HepG2 (cell line): ENCODE data around the gene SRSF1. TPM values are rescaled to one million over a fixed set of nuclear protein-coding genes. Genes with fewer than 3 reads are reported as not detected.
A peak's percentile ranks its signal among the peaks of the same experiment; 100 is the strongest.
"Not testable (repeated sequence)": the region's sequence is repeated elsewhere in the genome, so short reads cannot be mapped to it uniquely, and the experiment has no call there.

ENCODE experiments used
- ATAC-seq: fragments of 200-7000 bp; cut with Tn5 transposase; 3 replicates; pipeline ENCODE4 v1.9.1; 2020; ENCODE audit warnings: mild to moderate bottlenecking, moderate library complexity
- BruUV-seq: library from RNA; stranded (reverse); fragments of 400-500 nt; replicated peaks from 2 replicates; lab custom pipeline; 2021; lab: Mats Ljungman, UMichigan
- CTCF ChIA-PET: fragments of 300-600 bp; formaldehyde crosslinking; extraction: SDS; loops from one replicate; lab custom pipeline; 2021; ENCODE audit warnings: low total read pairs, inconsistent platforms, low intra/inter-chr PET ratio; lab: Yijun Ruan, JAX
- POLR2A ChIA-PET: fragments of 350-600 bp; sonication (Branson Sonifier 250); formaldehyde crosslinking; loops from one replicate; lab custom pipeline; 2020; ENCODE audit warnings: antibody characterized with exemption, inconsistent platforms; lab: Yijun Ruan, JAX
- DNase-seq: peaks from one replicate; pipeline ENCODE4 v3.0.0-alpha.2; 2015; ENCODE audit warnings: low spot score
- FAIRE-seq: peaks from 3 replicates; lab custom pipeline; 2011; peaks lifted over from hg19 to GRCh38; lab: Jason Lieb, UNC
- H2AFZ ChIP-seq: one replicate; pipeline ENCODE4 v1.6.1; 2011; ENCODE audit warnings: low read length, inconsistent platforms
- H3K27ac ChIP-seq: fragments of 300-600 bp; 3 replicates; pipeline ENCODE4 v1.8.0; 2011; ENCODE audit warnings: mixed run types, mild to moderate bottlenecking, mixed read lengths, low read length, inconsistent platforms; ENCODE audit not compliant: insufficient read depth; ENCODE audit errors: extremely low read length
- H3K27me3 ChIP-seq, 2 experiments: fragments of 200-600 bp in 1 of 2; 2 replicates in 1 of 2; 3 replicates in 1 of 2; pipeline versions ENCODE4 v1.6.0 to v1.8.0; 2011; ENCODE audit warnings: low read length in 2 of 2, mild to moderate bottlenecking in 2 of 2, moderate library complexity in 2 of 2, inconsistent platforms in 1 of 2; ENCODE audit not compliant: insufficient read depth in 2 of 2, control insufficient read depth in 1 of 2
- H3K36me3 ChIP-seq, 2 experiments: fragments of 200-600 bp in 1 of 2; replicated peaks in 1 of 2; 2 replicates in 1 of 2; 3 replicates in 1 of 2; pipeline versions ENCODE4 v1.5.1 to v1.8.0; 2011; ENCODE audit warnings: low read length in 2 of 2, inconsistent platforms in 1 of 2; ENCODE audit not compliant: insufficient read depth in 2 of 2, control insufficient read depth in 1 of 2
- H3K4me1 ChIP-seq: 2 replicates; pipeline ENCODE4 v1.5.1; 2012; ENCODE audit warnings: low read length, inconsistent platforms; ENCODE audit not compliant: insufficient read depth
- H3K4me2 ChIP-seq: 2 replicates; pipeline ENCODE4 v1.6.0; 2011; ENCODE audit warnings: low read depth, low read length, inconsistent platforms
- H3K4me3 ChIP-seq, 3 experiments: fragments of 200-600 bp in 1 of 3; sonication (generic), shearing (Covaris generic) in 1 of 3; replicated peaks in 1 of 3; 2 replicates each; pipeline ENCODE4 v1.5.1; 2011 to 2016; ENCODE audit warnings: low read length in 3 of 3, inconsistent platforms in 2 of 3, low read depth in 2 of 3, mild to moderate bottlenecking in 2 of 3, control low read depth in 1 of 3, mixed read lengths in 1 of 3; ENCODE audit not compliant: insufficient read depth in 1 of 3
- H3K79me2 ChIP-seq: one replicate; pipeline ENCODE4 v1.6.1; 2011; ENCODE audit warnings: low read length, inconsistent platforms; ENCODE audit not compliant: insufficient read depth
- H3K9ac ChIP-seq: 2 replicates; pipeline ENCODE4 v1.6.0; 2011; ENCODE audit warnings: mild to moderate bottlenecking, low read depth, low read length, inconsistent platforms; ENCODE audit not compliant: insufficient read depth
- H3K9me3 ChIP-seq: 2 replicates; pipeline ENCODE4 v1.5.1; 2012; ENCODE audit warnings: mild to moderate bottlenecking, low read length
- H4K20me1 ChIP-seq: 2 replicates; pipeline ENCODE4 v1.6.0; 2011; ENCODE audit warnings: inconsistent platforms, mild to moderate bottlenecking, low read length, moderate library complexity; ENCODE audit not compliant: insufficient read depth
- CEBPB ChIP-seq: IDR thresholded peaks from 2 replicates; pipeline ENCODE4 v1.6.1; 2011; ENCODE audit warnings: low read depth, low read length, improper control_type of control experiment, borderline replicate concordance
- TCF7 ChIP-seq: sonication (generic); IDR thresholded peaks from 2 replicates; pipeline ENCODE4 v1.6.1; 2016; ENCODE audit warnings: antibody characterized with exemption, low read depth
- ZNF10 ChIP-seq: sonication (generic); formaldehyde crosslinking; IDR thresholded peaks from 2 replicates; pipeline ENCODE4 v1.4.0; 2020; ENCODE audit warnings: mild to moderate bottlenecking, low read depth, missing genetic modification reagents, borderline replicate concordance
- ZNF431 ChIP-seq: sonication (generic); formaldehyde crosslinking; IDR thresholded peaks from 2 replicates; pipeline ENCODE4 v1.9.0; 2022; ENCODE audit warnings: missing genetic modification reagents, low read depth, mild to moderate bottlenecking, borderline replicate concordance
- WGBS: methylation state at CpG from one replicate; pipeline ENCODE4 v1.1.6; 2017; ENCODE audit warnings: low lambda C conversion rate; 5-methylcytosine and 5-hydroxymethylcytosine counted together
- in situ Hi-C: cut with HindIII; loops from 2 replicates; pipeline ENCODE4 v1.10.0; 2017; ENCODE audit warnings: low pct_unique_long_range_greater_than_20kb; ENCODE audit not compliant: extremely low pct_ligation_motif_present
- intact Hi-C: fragments of 100-400 bp; cut with micrococcal nuclease; formaldehyde crosslinking; loops from one replicate; pipeline ENCODE4 v1.10.0; 2022; ENCODE audit not compliant: unreplicated experiment
- polyA plus RNA-seq, 8 experiments: library from polyadenylated mRNA; depleted of rRNA in 3 of 8; stranded (reverse) in 7 of 8; unstranded in 1 of 8; fragments of >200 nt; fragmentation: Illumina TruSeq in 4 of 8; extraction: Trizol in 4 of 8; gene quantifications; 2 replicates each; pipeline versions ENCODE4 v1.2.1 to v1.2.3, GENCODE V29; 2011 to 2016; ENCODE audit warnings: low read depth in 4 of 8, missing spikeins in 1 of 8, mixed read lengths in 1 of 8; ENCODE audit not compliant: insufficient read depth in 1 of 8
- total RNA-seq, 5 experiments: library from RNA; depleted of rRNA; stranded (reverse); fragments of >200 nt; fragmentation: Illumina TruSeq; extraction: Trizol; gene quantifications; 2 replicates each; pipeline ENCODE4 v1.2.3, GENCODE V29; 2016; ENCODE audit warnings: low read depth in 1 of 5

The SRSF1 gene
- total and polyA plus RNA-seq, 2 of the 13 experiments (the other 11 are each of a cell fraction or from before 2014, with no cell fraction given): 142 to 445 TPM

DNA sequence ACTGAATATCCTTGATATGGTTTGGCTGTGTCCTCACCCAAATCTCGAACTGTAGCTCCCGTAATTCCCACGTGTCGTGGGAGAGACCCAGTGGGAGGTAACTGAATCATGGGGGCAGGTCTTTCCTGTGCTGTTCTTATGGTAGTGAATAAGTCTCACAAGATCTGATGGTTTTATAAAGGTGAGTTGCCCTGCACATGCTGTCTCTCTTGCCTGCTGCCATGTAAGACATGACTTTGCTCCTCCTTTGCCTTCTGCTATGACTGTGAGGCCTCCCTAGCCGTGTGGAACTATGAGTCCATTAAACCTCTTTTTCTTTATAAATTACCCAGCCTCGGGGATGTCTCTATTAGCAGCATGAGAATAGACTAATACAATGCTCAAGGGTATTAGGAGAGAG, 37.2 kb upstream of the SRSF1 start:
- peaks cover 1 to 57% of the 10 kb centered on the region in 2 experiments; a peak in 3 of 5 replicates for H3K27me3 ChIP-seq
- intact Hi-C loops, H2AFZ ChIP-seq, H3K9ac ChIP-seq, H3K4me1 ChIP-seq, BruUV-seq, FAIRE-seq, ATAC-seq, H3K4me2 ChIP-seq, H3K9me3 ChIP-seq, DNase-seq, H3K4me3 ChIP-seq, H3K79me2 ChIP-seq, POLR2A ChIA-PET, H4K20me1 ChIP-seq, H3K36me3 ChIP-seq, H3K27ac ChIP-seq, CTCF ChIA-PET: not testable (repeated sequence)
- peak; percentile 75; the same call in 1 of the 2 replicates for TF ChIP-seq ZNF431 (CRISPR knock-in tag)
- in situ Hi-C loops: loop anchor here (25.0 kb wide), 1 partner anchor 418 kb away; no protein-coding TSS in a partner anchor
- WGBS: 26% methylated on average over 6 of the region's 6 CpGs

DNA sequence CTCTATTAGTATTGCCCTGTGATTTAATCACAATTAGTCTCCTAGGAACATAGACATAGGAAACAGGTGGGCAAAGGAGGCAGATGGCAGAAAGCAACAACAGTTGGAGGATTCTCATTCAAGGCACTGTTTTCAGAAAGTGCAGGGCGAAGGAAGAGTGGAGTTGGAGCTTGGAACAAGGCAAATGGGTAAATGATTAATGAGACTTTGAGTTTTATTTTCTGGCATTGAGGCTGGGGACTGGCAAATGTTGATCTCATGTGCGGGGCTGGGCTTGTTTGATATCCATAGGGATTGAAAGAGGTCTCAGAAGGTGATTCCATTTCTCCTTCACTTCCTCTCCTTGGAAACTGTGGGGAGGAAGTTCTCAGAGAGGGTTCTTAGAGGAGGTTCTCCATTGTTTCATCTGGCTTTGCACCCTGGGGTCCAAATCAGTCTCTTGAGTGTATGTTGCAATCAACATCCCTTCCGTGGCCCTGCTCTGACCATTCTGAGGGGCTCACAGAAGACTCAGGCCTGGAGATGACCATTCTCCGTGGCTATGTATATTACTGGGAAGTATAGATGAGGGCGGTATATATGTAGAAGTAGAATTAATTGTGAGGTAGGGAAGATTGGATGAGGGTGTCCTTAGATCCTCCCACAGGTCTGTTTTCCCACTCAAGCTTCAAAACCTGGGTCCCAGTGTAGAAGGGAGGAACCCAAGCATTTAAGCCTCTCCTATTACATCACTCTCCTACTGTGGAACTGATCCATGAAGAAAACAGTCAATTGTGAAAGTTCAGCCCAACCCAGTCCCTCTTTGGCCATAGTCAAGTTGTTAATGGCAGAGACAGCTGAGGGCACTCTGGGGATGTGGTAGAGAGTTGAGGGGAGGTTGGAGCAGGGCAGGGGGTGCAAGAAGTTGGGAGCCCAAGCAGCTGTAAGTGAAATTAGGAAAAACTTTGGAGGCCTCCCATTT, 36.5 kb upstream of the SRSF1 start:
- Histone ChIP-seq H2AFZ (no peak overlapping the region), H3K36me3 (no peaks in the 10 kb centered on the region), H3K9ac (no peak overlapping the region), H3K4me1 (0 out of 2 replicates have a peak, but pooled peaks cover 6% of the 10 kb centered on the region), H3K9me3 (no peaks in the 10 kb centered on the region), H4K20me1 (no peaks in the 10 kb centered on the region), H3K4me2 (no peak overlapping the region), H3K27ac (no peak overlapping the region), H3K4me3 (no peak overlapping the region), H3K27me3 (peaks cover 1 to 57% of the 10 kb centered on the region in 2 experiments; a peak in 3 of 5 replicates), H3K79me2 (no peaks in the 10 kb centered on the region)
- POLR2A ChIA-PET: no interaction called here
- FAIRE-seq (no peak), DNase-seq (no peak), ATAC-seq (no peak; the same call in 2 of the 3 replicates)
- TF ChIP-seq TCF7 (no peak), CEBPB (peak; percentile 55), ZNF10 (CRISPR knock-in tag) (no peak)
- in situ Hi-C loops (loop anchor here (25.0 kb wide), 1 partner anchor 419 kb away; no protein-coding TSS in a partner anchor), intact Hi-C loops (no loop called here)
- BruUV-seq: no TSS peak
- CTCF ChIA-PET: no interaction called here
- 42% methylated on average over 5 of the region's 5 CpGs for WGBS
